SIG-M5 treated with dmso at 0.1 percent for 504 hours (cell line): ENCODE results near the gene CDK2.

ENCODE experiments used
- DNase-seq: peaks from one replicate; lab custom pipeline; 2025; ENCODE audit not compliant: unreplicated experiment; lab: John Stamatoyannopoulos, UW

CDK2 gene

DNA sequence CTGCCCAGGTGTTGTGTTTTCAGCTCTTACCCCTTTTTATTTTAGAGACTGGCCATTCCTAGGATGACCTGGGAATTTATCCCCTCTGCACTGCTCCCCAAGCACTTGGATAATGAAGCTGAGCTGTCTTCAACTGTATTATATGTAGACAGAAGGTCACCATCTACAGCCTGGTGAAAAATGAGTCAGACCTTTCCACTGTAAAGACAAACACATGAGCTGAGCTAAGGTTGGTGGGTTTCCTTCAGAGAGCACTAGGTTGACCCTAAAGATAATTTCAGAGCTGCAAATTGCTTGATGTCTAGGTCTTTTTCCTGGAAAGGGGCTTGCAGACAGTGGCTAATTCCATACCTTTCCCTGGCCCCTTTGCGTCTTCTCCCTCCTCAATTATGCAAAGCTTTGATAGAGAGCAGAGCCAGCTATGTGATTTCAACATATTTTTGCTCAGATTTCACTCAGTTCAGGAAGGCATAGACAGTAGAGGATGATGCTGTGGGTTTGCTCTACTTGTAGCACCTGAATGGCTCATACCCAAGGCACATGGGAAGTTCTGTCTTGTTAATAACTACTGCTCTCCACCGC lies 45.0 kb downstream of the CDK2 start:
- DNase-seq: no peak

DNA sequence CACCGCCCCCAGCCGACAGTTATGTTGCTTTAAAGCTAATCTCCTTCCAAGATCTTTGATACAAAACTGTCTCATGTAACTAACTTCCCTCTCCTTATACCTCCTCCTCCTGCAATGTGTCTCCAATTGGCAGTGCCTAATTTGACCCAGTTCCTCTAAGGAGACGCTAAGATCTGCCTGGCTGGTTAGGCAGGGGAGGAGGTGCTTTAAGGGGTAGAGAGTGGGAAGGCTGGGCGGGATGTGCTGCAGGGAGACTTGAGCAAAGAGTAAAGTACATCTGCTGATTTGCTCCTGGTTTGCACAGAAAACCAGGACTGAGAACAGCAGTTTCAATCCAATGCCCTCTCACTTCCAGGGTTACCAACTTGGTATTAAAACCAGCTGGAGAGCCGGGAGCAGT lies 46.9 kb downstream of the CDK2 start:
- no peak for DNase-seq

- no peak for DNase-seq
Observed at GRCh38 chr12:56014205-56014604, 47.6 kb downstream of the CDK2 start.

DNA sequence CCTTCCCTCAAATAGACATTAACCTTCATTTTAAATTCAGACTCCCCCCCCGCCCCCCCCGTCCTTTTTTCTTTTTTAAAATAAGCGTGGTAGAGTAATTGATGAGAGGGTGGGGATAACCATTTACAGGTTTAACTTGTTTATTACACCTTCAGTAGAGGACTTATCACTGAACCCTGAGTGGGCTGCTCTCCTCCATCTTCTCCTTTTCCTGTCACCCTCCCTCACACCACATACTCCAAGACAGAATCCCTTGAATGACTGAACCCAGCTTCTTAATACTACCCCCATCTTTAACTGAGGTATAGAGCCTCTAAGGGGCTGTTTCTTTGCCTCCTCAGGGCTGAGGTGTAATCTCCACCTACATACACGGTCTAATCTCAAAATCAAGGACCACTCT lies 50.6 kb downstream of the CDK2 start:
- DNase-seq: no peak

DNA sequence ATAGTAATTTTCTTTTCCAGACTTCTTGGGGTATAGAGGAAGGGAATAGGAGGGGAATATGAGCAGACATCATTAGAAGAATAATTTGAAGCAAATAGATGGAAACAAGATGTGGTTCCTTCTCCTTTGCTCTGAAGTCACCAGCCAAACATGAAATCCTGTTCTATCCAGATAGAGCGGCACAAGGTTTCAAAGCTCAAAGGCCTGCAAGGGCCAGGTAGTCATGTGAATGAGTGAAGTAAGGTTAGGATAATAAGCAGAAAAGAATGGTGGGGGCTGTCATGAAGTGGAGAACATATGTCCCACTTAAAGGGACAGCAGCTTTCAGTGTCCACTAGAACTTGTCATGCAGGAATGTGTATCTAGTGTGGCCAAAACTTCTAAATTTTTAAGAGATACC lies 51.7 kb downstream of the CDK2 start:
- no peak for DNase-seq

- DNase-seq: peak; percentile 19
Observed at GRCh38 chr12:56020423-56021184, 54.0 kb downstream of the CDK2 start, which contains the start of gene IKZF4. IKZF4 (plus strand) TSS chr12:56021043; CDS start chr12:56021494, 451 bp downstream.

GRCh38 chr12:56021889-56022497 lies 55.4 kb downstream of the CDK2 start:
- no peak for DNase-seq
